ENCODE measurements around the gene ZNF208.
"Not testable (repeated sequence)": the region's sequence is repeated elsewhere in the genome, so short reads cannot be mapped to it uniquely, and the experiment has no call there.

ZNF208 gene

GRCh38 chr19:21884786-21885185 lies 126.0 kb downstream of the ZNF208 start:
- DNase-seq (ENCODE audit: low read depth), result not testable (repeated sequence)

DNA sequence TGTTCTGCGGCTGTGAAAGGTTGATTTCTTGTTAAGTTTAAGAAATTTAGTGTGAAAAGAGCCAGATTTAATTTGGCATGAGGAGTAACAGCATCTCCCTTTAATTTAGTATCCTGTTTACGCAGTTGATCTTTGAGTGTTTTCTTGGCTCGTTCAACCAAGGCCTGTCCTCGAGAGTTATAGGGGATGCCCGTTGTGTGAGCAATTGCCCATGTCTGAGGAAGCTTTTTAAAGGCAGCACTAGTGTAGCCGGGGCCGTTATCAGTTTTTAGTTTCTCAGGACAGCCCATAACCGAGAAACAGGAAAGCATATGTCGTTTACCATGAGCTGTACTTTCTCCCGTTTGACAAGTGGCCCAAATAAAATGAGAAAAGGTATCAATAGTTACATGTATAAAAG lies 127.2 kb downstream of the ZNF208 start:
- DNase-seq (ENCODE audit: low read depth), result no peak

Measured in activated T-cell treated with anti-CD3 and anti-CD28 coated beads for 24 hours (primary cell).